Parathyroid adenoma (tissue), 2 donors: ENCODE data around the gene RBM33.

Experiments
- H2AFZ ChIP-seq: fragments of 300-600 bp; sonication (generic); one replicate; pipeline ENCODE4 v1.7.0; 2017; ENCODE audit warnings: antibody characterized with exemption, mild to moderate bottlenecking
- H3K27ac ChIP-seq: fragments of 300-600 bp; sonication (generic); one replicate; pipeline ENCODE4 v1.7.0; 2017
- H3K27me3 ChIP-seq: fragments of 300-600 bp; sonication (generic); one replicate; pipeline ENCODE4 v1.7.0; 2017; ENCODE audit warnings: low read length; ENCODE audit not compliant: control insufficient read depth, insufficient read depth
- H3K36me3 ChIP-seq: fragments of 300-600 bp; sonication (generic); one replicate; pipeline ENCODE4 v1.7.0; 2017; ENCODE audit warnings: low read length; ENCODE audit not compliant: control insufficient read depth, insufficient read depth
- H3K4me1 ChIP-seq: fragments of 300-600 bp; sonication (generic); one replicate; pipeline ENCODE4 v1.7.0; 2017; ENCODE audit warnings: control low read depth
- H3K4me2 ChIP-seq: fragments of 300-600 bp; sonication (generic); one replicate; pipeline ENCODE4 v1.7.0; 2017; ENCODE audit warnings: low read length
- H3K4me3 ChIP-seq: fragments of 300-600 bp; sonication (generic); one replicate; pipeline ENCODE4 v1.7.0; 2017; ENCODE audit warnings: low read depth, low read length
- H3K79me2 ChIP-seq: fragments of 300-600 bp; sonication (generic); one replicate; pipeline ENCODE4 v1.7.0; 2017; ENCODE audit warnings: control low read depth
- H3K9ac ChIP-seq: fragments of 300-600 bp; sonication (generic); one replicate; pipeline ENCODE4 v1.7.0; 2017; ENCODE audit warnings: mild to moderate bottlenecking
- H3K9me3 ChIP-seq: fragments of 300-600 bp; sonication (generic); one replicate; pipeline ENCODE4 v1.7.0; 2017; ENCODE audit warnings: low read length; ENCODE audit not compliant: control insufficient read depth
- CTCF ChIP-seq: fragments of 300-600 bp; sonication (generic); IDR thresholded peaks from one replicate; pipeline ENCODE4 v1.7.0; 2017; ENCODE audit warnings: antibody characterized with exemption, mild to moderate bottlenecking
- donor health status: primary hyperparathyroidism.

The RBM33 gene

GRCh38 chr7:155624412-155624811 is 20.0 kb upstream of the RBM33 start:
- H3K9ac ChIP-seq = no peak overlapping the region
- no peaks in the 10 kb centered on the region for H3K36me3 ChIP-seq
- no peaks in the 10 kb centered on the region for H3K79me2 ChIP-seq
- H3K4me2 ChIP-seq = no peak overlapping the region
- H3K4me1 ChIP-seq = no peaks in the 10 kb centered on the region
- no peaks in the 10 kb centered on the region for H3K27me3 ChIP-seq
- H3K4me3 ChIP-seq = no peak overlapping the region
- TF ChIP-seq CTCF = no peak
- no peaks in the 10 kb centered on the region for H3K9me3 ChIP-seq
- no peak overlapping the region for H2AFZ ChIP-seq
- H3K27ac ChIP-seq = no peak overlapping the region

- H3K4me3 ChIP-seq = no peak overlapping the region
- H3K27ac ChIP-seq = no peak overlapping the region
- no peak overlapping the region for H3K9ac ChIP-seq
- H2AFZ ChIP-seq = no peak overlapping the region
- no peak overlapping the region for H3K4me2 ChIP-seq
- TF ChIP-seq CTCF = no peak
- no peaks in the 10 kb centered on the region for H3K27me3 ChIP-seq
- H3K4me1 ChIP-seq = no peaks in the 10 kb centered on the region
- H3K9me3 ChIP-seq = no peaks in the 10 kb centered on the region
- H3K79me2 ChIP-seq = no peaks in the 10 kb centered on the region
- no peaks in the 10 kb centered on the region for H3K36me3 ChIP-seq
Observed at GRCh38 chr7:155625557-155625956, 18.9 kb upstream of the RBM33 start.

GRCh38 chr7:155629171-155629570 is 15.3 kb upstream of the RBM33 start:
- Histone ChIP-seq H3K4me3 (no peak overlapping the region), H3K9ac (no peak overlapping the region), H3K4me1 (no peaks in the 10 kb centered on the region), H3K27ac (no peak overlapping the region), H3K79me2 (no peaks in the 10 kb centered on the region), H3K9me3 (no peaks in the 10 kb centered on the region), H3K36me3 (no peaks in the 10 kb centered on the region), H2AFZ (no peak overlapping the region), H3K4me2 (no peak overlapping the region), H3K27me3 (no peaks in the 10 kb centered on the region)
- no peak for TF ChIP-seq CTCF

GRCh38 chr7:155631155-155631554 is 13.3 kb upstream of the RBM33 start:
- no peak for TF ChIP-seq CTCF
- H3K9me3 ChIP-seq = no peaks in the 10 kb centered on the region
- no peaks in the 10 kb centered on the region for H3K4me1 ChIP-seq
- no peak overlapping the region for H3K4me3 ChIP-seq
- no peak overlapping the region for H3K4me2 ChIP-seq
- no peaks in the 10 kb centered on the region for H3K79me2 ChIP-seq
- H3K27ac ChIP-seq = no peak overlapping the region
- H3K27me3 ChIP-seq = no peaks in the 10 kb centered on the region
- H3K9ac ChIP-seq = no peak overlapping the region
- no peak overlapping the region for H2AFZ ChIP-seq
- H3K36me3 ChIP-seq = no peaks in the 10 kb centered on the region

- no peak overlapping the region for H3K9ac ChIP-seq
- no peaks in the 10 kb centered on the region for H3K4me1 ChIP-seq
- no peaks in the 10 kb centered on the region for H3K36me3 ChIP-seq
- no peak overlapping the region for H3K4me3 ChIP-seq
- no peak overlapping the region for H3K4me2 ChIP-seq
- H3K9me3 ChIP-seq = no peaks in the 10 kb centered on the region
- H3K27ac ChIP-seq = no peak overlapping the region
- H3K27me3 ChIP-seq = no peaks in the 10 kb centered on the region
- H2AFZ ChIP-seq = no peak overlapping the region
- no peak for TF ChIP-seq CTCF
- no peaks in the 10 kb centered on the region for H3K79me2 ChIP-seq
Observed at GRCh38 chr7:155635817-155636216, 8.6 kb upstream of the RBM33 start.
